NOMO-1 treated with dmso at 0.1 percent for 144 hours (cell line): ENCODE measurements around the gene MYL12A.

ENCODE experiments used
- DNase-seq: peaks from one replicate; lab custom pipeline; 2025; ENCODE audit not compliant: unreplicated experiment; lab: John Stamatoyannopoulos, UW

MYL12A gene

DNA sequence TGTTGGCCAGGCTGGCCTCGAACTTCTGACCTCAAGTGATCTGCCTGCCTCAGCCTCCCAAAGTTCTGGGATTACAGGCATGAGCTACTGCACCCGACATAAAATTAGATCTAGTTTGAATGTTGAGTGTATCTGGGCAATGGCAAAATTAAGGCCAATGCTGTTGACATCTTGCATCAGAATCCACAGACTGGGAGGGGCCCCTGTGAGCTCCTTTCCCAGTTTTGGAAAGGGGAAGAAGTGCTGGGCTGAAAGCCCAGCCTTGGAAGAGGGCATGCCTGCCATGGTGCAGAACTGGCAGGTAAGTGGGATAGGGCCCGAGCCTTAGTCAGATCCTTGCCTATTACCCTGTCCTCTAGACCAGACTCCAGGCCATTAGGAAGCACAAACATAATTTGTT lies 23.4 kb upstream of the MYL12A start:
- no peak for DNase-seq

DNA sequence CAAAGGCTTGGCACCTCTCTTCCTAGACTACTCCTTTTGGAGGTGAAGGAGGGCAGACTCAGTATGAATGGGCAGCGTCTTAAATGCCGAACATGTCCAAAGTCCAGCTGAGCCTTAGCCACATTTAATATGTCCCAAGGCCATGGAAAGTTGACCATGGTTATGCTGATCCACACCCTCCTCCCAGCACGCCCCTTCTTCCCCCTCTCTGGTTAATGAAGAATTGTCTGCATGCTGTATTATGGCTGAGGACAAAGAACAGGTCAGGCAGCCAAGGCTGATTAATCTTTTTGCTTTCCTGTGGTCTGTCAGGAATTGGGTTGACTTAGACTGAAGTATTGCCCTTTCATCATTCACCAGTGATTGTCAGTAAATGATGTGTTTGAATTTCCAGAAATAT lies 22.0 kb upstream of the MYL12A start:
- no peak for DNase-seq

DNA sequence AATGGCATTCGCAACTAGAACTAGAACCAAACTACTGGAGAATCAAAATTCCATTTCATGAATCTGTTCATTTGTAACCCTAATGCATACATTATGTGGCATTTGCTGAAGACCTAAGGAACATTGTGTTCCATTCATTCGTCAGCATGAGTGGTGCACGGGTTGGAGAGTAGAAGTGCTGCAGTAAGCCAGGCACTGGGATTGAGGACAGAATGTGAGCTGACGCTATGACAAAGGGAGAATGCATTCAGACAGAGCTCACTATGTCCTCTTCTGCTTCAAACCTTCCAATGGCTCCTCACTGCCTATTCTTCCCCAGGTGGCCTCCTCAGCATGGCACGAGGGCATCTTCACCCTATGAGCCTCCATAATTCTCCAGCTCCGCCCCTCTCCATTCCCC lies 21.6 kb upstream of the MYL12A start:
- no peak for DNase-seq

DNA sequence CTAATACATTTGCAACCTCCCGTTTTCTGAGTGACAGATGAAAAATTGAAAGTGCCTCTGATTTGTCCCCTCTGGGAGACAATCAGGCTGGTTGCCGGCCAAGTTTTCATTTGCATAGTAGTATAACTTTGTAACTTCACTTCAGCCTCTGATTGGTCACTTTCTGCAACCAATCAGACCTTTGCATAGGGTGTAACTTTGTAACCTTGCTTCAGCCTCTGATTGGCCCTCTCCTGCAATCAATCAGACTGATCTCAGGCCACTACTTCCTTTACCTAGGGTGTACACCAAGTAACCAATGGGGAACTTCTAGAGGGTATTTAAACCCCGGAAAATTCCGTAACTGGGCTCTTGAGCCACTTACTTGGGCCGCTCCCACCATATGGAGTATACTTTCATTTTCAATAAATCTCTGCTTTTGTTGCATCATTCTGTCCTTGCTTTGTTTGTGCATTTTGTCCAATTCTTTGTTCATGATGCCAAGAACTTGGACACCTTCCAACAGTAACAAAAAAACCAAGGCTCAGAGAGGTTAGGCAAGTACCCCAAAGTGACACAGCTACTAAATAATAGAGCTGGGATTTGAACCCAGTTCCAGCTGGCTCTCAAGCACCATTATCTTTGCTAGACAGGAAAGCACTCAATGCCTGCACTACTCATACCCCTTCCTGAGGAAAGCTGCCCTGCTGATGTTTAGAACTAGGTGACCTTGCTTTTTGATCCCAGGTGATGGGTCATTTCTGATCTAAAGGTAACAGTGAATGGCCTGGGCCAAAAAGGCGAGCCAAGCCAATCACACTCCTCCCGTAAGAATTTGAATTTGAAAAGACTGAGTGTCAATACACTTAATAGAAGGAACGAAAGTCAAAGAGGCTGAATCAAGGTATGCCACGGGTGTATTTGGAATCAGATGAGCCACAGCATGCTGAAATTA lies 16.9 kb upstream of the MYL12A start:
- peak; percentile 43 for DNase-seq

DNA sequence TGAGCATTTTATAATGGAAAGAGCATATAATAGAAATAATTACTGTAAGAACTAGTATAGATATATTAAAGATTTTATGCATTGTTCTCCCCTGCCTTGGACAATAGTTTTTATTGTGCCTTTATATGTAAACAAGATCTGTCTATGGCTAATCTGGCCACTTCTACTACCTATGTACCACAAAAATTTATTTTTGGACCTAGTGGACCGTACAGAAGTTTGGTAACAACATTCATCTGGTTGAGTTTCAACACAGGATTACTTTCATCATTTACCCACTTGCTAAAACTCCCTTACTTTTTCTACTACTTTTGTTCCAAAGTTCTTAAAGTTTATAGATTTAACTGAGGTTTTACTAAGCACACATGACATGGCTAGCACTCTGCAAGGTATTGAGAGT lies 14.6 kb upstream of the MYL12A start:
- DNase-seq = no peak

DNA sequence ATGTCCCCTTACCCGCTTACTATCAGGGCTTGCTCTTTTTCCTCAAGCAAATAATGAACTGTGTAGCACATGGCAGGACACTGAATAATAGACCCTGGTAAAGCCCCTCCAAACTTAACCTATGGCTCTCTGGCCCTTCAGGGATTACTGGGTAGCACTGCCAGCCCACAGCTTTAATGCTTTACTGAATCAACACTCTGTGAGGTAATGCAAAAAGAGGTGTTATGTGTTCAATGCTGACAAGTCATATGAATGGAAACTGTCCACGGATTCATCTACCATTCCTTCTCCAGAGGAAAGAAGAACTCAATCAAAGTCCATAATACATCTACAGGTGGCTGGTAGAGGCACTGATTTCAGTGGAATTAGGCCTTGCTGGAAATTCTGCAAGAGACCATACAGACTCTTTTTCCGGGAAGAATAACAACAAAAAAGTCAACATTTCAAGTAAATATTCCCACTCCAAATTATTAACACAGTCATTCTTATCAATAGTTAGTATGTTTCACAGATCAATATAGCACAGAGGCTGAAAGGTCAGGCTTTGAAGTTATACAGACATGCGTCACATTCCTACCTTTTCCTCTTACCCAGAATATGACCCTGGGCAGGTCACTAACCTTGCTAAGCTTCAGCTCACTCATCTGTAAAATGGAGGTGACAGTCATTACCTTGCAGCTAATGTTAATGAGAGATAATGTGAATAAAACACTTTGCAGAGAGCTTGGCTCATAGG lies 14.0 kb upstream of the MYL12A start:
- no peak for DNase-seq

DNA sequence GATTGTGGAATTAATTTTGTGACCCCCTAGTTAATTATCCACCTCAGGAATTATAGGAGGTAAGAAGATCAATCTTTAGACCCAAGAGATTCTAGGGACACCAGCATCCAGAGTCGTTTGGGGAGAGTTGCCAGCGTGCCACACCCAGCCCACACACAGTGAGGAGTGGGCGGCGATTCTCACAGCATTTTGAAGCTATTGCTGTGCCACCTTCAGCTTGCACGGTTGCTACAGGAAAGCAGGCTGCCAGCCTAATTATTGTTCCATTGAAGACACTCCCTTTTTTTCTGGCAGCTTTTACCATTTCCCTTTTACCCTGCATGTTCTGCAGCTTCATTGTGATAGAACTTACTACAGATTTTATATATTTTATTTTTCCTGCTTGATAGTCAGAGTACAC lies 13.1 kb upstream of the MYL12A start:
- no peak for DNase-seq

DNA sequence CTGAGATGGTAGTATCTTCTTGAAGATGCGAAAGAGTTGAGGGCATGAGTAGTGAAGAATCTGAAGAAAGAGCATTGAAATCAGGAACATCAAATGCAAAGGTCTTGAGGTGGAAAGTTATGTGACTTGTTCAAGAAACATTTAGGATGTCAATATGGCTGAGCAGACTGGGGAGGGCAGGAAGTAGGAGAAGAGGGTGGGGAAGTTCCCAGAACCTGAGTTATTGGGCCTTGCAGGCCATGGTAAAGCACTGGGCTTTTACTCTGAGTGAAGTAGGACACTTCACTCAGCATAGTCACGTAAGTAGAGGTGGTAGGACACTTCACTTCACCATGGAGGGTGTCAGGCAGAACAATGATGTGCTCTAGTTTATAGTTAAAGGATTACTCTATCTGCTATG lies 11.8 kb upstream of the MYL12A start:
- DNase-seq = no peak

DNA sequence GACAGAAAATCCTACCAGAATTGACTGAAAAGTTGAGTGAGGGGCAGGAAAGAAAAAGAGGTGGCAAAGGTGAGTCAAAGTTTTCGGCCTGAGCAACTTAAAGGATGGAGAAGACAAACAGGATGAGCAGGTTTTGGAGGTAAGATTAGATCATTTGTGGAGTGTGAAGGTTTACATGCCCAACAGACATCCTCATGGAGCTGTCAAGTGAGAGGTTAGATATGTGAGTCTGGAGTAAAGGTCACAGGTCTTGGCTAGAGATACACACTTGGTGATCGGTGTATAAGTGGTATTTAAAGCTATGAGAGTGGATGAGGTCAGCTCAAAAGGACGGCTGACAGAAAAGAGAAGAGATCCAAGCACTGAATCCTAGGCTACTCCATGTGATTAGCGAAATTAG lies 11.1 kb upstream of the MYL12A start:
- DNase-seq = no peak

DNA sequence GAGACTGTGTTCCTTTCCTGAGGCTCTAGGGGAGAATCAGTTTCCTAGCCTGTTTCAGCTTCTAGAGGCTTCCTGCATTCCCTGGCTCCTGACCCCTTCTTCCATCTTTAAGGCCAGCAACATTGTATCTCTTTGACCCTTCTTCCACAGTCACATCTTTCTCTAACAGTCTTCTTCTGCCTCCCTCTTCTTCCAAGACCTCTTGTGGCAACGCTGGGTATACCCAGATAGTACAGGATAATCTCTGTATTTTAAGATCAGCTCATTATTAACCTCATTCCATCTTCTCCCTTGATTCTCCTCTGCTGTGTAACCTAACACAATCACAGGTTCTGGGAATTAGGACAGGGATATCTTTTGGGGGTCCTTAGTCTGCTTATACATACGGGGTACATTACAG lies 8.9 kb upstream of the MYL12A start:
- DNase-seq = no peak

DNA sequence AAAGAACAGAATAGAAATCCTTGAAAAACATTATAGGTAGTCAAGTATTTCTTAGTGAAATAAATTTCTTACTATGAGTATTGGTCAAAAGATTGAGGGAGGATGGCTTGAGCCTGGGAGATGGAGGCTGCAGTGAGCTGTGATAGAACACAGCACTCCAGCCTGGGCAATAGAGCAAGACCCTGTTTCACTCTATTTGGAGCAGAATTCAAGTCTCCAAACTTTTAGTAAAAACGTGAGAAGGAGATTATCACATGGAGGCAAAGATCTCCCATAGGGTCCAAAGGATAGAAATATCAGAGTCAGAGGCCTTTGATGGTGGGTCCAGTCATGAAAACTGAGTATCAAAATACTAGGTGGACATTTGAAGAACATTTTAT lies 2.4 kb upstream of the MYL12A start:
- no peak for DNase-seq

DNA sequence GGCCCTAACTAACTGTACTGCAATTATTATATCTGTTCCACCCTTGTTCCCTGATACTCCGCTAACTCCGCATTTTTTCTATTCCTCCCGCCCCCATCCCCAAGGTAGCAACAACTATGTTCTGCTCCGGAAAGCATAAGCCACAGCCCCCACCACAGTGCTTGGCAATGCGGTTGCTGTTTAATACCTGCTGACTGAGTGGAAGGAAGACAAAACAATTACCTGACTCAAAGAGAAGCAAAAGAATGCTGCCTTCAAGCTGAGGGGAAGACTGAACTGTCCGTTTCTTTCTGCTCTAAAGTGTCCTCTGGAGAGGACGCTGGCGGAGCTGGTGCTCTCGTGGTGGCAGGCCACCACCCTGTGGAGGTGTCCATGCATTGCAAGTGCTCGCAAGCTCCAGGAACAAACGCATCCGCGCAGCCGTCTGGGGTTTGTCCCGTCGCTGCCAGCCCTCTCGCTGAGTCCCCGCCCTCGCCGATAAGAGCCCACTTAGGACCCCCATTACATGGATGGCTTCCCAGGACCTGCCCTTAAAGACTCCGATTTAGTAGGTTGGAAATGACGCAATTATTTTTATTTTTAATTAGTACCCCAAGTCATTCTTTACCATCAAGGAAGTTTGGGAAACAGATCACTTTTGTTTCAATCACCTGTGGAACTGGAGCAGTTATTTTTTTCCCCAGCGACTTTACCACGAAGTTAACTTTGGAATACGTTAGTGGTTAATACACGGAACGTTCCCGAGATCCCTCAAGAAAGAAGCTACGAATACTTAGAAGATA lies 1.6 kb upstream of the MYL12A start:
- peak; percentile 89 for DNase-seq

DNA sequence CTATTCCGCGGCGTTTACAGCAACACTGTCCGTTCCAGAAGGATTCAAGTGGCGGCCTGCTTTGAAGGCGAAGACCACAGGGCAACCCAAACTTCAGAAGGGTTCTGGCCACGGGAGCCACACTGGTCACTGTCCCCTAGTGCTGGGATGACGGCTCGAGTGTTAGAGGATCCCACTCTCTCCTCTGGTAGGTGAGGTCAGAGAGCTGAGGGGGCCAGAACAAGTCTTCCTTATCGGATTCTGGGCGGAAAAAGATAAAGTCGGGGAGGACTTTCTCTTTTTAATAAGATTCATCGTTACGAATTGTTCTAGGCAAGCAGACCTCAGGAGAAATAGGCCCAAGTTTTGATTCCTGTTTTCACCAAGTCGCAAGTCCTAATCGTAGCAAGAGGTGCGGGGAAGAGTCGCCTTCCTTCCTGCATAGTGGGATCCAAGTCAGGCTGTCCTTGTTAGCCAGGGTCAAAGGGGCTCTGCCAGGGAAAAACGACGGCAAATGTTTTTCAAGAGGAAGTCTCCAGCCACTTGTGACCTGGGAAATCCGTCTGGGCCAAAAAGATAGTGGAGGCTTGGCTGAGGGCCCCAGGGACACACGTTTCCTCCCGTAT lies 864 bp upstream of the MYL12A start:
- peak; percentile 49 for DNase-seq

DNA sequence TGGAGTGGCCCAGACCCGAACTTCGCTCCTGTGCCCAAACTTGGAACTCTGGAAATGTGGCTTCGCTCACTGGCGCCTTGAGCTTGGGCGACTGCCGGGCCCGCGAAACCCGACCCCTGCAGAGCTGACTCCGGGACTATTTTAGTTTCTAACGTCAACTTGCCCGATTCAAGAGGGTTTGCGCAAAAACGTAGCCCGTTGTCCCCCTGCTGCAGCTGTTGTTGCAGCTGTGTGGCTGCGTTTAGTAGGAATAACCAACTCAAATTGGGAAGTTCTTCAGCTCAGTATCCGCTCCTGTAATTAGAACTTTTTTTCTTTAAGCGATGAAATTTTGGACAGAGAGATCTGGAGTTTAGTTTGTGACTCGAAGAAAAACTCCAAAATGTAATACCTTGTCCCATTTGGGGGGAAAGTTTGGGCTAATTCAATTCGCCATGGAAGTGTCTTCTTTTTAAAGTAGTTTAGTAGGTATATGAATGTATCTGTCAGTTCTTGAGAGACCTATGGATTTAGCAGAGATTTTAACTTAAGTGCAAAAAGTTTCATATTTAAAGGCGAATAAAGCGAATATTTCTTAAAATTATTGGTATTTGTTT lies 559 bp downstream of the MYL12A start:
- DNase-seq = no peak

DNA sequence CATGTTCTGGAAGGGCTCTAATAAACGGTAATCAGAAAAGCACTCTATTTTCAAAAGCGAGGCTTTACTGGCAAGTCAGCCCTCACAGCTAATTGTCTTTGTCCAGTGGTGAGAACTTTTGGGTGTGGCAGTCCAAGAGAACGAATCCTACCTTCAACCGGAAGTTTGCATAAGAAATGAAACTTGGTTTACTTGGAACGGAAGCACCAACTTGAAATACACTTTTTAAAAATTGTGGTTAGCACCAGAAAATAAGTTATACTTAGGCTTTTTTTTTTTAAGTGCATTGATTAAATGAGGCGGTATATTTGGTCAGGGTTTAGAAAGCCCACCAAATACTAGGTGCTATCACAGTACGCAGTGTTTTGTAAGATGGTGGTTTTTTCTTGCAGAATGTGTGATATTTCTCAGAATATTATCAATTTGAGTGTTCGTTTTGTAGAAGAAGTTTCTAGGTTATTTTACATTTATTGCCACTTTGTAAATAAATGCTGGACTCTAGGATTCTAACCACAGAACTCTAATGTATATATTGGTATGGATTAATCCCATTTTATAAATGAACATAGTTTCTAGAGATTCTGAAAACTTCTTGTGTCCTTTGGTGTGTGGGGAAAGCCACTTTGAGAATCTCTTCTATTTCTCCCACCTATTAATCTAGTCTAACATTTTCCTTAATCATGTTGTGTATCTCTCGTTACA lies 1.2 kb downstream of the MYL12A start:
- DNase-seq = peak; percentile 53

DNA sequence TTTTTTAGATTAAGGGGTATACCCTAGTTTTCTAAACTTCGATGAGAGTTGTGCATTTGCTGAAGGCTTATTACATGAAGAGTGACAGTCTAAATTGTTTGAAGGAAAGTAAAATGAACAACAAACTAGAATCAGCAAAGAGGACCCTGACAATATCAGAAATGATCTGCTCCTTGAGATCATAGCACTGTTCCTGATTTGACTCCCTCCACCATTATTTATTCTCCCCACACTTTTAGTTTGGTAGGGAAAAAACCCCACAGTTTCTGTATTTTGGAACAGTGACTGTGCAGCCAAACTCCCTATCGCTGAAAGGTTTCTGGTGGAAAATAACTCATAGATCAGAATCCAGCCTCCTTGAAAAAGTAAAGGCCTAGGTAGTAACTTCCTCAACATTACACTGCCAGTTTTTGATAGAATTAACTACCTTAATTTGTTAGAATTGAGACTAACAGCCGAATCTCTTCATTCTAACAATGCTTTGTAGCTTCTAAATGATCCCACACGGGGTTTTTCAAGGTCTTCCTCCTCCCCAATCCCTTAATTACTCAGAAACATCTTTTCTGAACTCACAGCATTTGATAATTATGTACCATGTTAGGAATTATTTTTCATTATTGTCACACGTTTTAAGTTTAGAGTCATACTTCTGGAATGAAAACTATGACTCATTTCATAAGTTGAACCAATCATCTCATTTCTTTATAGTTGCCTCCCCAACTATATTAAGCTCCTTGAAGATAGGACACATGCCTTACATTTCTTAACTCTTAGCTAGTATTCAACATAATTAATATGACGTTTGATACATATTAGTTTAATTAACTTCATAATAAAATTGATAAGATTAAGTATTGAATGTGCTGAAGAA lies 2.9 kb downstream of the MYL12A start:
- DNase-seq = no peak

DNA sequence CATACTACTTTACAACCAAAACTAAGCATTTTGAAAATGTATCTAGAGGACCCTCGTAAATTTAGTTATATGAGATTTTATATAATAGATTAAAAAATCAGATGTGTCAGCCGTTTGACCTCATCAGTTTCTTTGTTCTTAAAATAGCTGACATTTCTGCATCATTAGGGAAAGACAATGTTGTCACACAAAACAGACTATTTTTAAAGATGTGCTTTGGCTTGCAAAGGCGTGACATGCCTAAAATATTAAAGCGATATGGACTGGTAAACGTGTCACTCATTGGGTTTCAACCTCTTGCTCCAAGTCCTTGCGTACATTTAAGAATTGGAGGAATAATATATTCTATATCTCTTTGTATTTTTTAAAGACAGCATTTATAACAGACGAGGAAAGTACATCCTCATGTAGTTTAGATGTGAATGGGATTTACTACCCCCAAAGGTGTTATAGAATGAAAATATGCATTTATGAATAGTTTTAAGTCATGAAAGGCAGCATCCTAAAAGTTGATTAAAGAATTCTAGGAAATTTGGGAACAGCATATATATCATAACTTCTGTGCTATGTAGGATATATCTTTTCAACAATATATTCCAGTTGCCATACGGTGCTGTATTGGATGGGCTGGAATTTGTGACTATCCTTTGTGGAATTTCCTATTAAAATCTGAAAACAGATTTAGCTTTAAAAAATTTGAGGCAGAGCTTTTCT lies 3.8 kb downstream of the MYL12A start:
- DNase-seq = no peak

DNA sequence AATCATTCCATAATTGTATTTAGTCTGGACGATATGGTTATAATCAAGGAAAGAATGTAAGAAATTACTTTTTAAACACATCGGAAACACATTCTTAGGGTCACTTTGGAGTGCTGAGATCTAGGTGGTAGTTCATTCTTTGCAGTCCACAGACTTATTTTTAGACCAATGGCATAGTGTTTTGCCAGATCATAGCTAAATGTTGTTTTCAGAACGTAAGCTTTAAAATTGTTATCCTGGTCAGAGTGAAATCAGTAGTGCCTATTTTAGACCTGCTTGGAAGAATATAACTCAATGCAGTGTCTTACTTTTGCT lies 4.3 kb downstream of the MYL12A start:
- no peak for DNase-seq

DNA sequence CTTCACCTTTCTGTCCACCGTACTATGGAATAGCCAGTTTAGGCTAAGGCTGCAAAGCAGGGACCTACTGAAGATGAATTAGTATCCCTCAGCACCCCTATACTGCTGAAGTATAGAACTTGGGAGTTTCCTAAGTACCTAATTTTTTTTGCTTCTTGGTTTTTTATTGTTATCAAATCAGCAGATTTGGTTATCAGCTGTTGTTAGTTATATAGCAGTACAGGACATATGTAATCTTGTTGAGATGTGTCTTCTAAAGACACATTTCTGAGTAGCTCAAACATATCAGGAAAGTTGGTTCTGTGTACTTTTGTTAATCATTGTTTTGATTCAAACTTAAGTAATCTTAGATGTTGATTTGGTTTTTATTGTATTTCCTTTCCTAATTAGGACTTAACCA lies 5.2 kb downstream of the MYL12A start:
- DNase-seq = no peak
